SK-N-SH (cell line): ENCODE results near the gene C1QTNF2. TPM values are rescaled to one million over a fixed set of nuclear protein-coding genes. Genes with fewer than 3 reads are reported as not detected.

ENCODE experiments used
- CTCF ChIA-PET: fragments of 300-600, 350-600 bp; formaldehyde crosslinking; extraction: SDS; loops from one replicate; lab custom pipeline; 2021; lab: Yijun Ruan, JAX
- POLR2A ChIA-PET: fragments of 350-600 bp; sonication (Branson Sonifier 250); formaldehyde crosslinking; extraction: SDS; loops from one replicate; lab custom pipeline; 2020; ENCODE audit warnings: antibody characterized with exemption, inconsistent platforms; lab: Yijun Ruan, JAX
- DNase-seq: peaks from one replicate; pipeline ENCODE4 v3.0.0; 2012
- H2AFZ ChIP-seq: fragments of 200-600 bp; sonication (generic); 2 replicates; pipeline ENCODE4 v1.8.1; 2016; ENCODE audit warnings: antibody characterized with exemption, mild to moderate bottlenecking, low read depth
- H3F3A ChIP-seq: fragments of 200-600 bp; sonication (generic); replicated peaks from 2 replicates; pipeline ENCODE3; 2016; ENCODE audit warnings: antibody characterized with exemption, mild to moderate bottlenecking; ENCODE audit not compliant: insufficient read depth
- H3K27ac ChIP-seq, 2 experiments: fragments of 200-500 bp in 1 of 2; fragments of 200-600 bp in 1 of 2; sonication (Bioruptor generic) in 1 of 2; sonication (generic), shearing (Covaris generic) in 1 of 2; 2 replicates each; pipeline versions ENCODE4 v1.5.1 to v1.6.1; 2014 to 2016; ENCODE audit warnings: low read depth in 2 of 2, inconsistent platforms in 1 of 2, low read length in 1 of 2, mild to moderate bottlenecking in 1 of 2, mixed read lengths in 1 of 2
- H3K27me3 ChIP-seq: fragments of 200-600 bp; sonication (generic), shearing (Covaris generic); 2 replicates; pipeline ENCODE4 v1.6.1; 2016; ENCODE audit warnings: mixed run types; ENCODE audit not compliant: insufficient read depth
- H3K36me3 ChIP-seq, 2 experiments: fragments of 200-500 bp in 1 of 2; fragments of 200-600 bp in 1 of 2; sonication (Bioruptor generic) in 1 of 2; sonication (generic) in 1 of 2; replicated peaks in 1 of 2; 2 replicates each; pipeline versions ENCODE3 to v1.5.1; 2014 to 2016; ENCODE audit warnings: low read length in 1 of 2, mild to moderate bottlenecking in 1 of 2; ENCODE audit not compliant: insufficient read depth in 2 of 2, control insufficient read depth in 1 of 2
- H3K4me1 ChIP-seq, 2 experiments: fragments of 200-500 bp in 1 of 2; fragments of 200-600 bp in 1 of 2; sonication (Bioruptor generic) in 1 of 2; sonication (generic), shearing (Covaris generic) in 1 of 2; 2 replicates each; pipeline versions ENCODE4 v1.5.1 to v1.6.1; 2014 to 2016; ENCODE audit warnings: low read depth in 1 of 2, low read length in 1 of 2, mixed run types in 1 of 2; ENCODE audit not compliant: insufficient read depth in 2 of 2, control insufficient read depth in 1 of 2
- H3K4me2 ChIP-seq: fragments of 200-600 bp; sonication (generic), shearing (Covaris generic); 2 replicates; pipeline ENCODE4 v1.6.1; 2017; ENCODE audit warnings: mixed run types
- H3K4me3 ChIP-seq, 2 experiments: fragments of 200-500 bp in 1 of 2; fragments of 200-600 bp in 1 of 2; sonication (Bioruptor generic) in 1 of 2; sonication (generic), shearing (Covaris generic) in 1 of 2; 2 replicates each; pipeline versions ENCODE4 v1.5.1 to v1.8.1; 2014 to 2016; ENCODE audit warnings: low read depth in 2 of 2, inconsistent platforms in 1 of 2, low read length in 1 of 2, mild to moderate bottlenecking in 1 of 2, mixed read lengths in 1 of 2, moderate library complexity in 1 of 2
- H3K79me2 ChIP-seq: fragments of 200-600 bp; sonication (generic); 2 replicates; pipeline ENCODE4 v1.8.1; 2017; ENCODE audit warnings: mild to moderate bottlenecking; ENCODE audit not compliant: insufficient read depth
- H3K9ac ChIP-seq: fragments of 200-600 bp; sonication (generic); 2 replicates; pipeline ENCODE4 v1.6.1; 2017; ENCODE audit warnings: mixed run types
- H3K9me2 ChIP-seq: fragments of 200-600 bp; sonication (generic); 2 replicates; pipeline ENCODE4 v1.6.1; 2017; ENCODE audit warnings: mixed run types
- H3K9me3 ChIP-seq: fragments of 200-600 bp; sonication (generic); 2 replicates; pipeline ENCODE4 v1.6.1; 2017; ENCODE audit warnings: mixed run types, mild to moderate bottlenecking, moderate library complexity
- H4K20me1 ChIP-seq: fragments of 200-600 bp; sonication (generic); 2 replicates; pipeline ENCODE4 v1.6.1; 2017; ENCODE audit warnings: mild to moderate bottlenecking, mixed run types; ENCODE audit not compliant: insufficient read depth
- ELF1 ChIP-seq: IDR thresholded peaks from 2 replicates; pipeline ENCODE4 v1.4.0; 2012
- EP300 ChIP-seq, 2 experiments: IDR thresholded peaks; 2 replicates each; pipeline versions ENCODE4 v1.4.0 to v1.6.1; 2012; ENCODE audit warnings: borderline replicate concordance in 1 of 2, low read depth in 1 of 2, low read length in 1 of 2
- EZH2phosphoT487 ChIP-seq: fragments of 200-600 bp; sonication (generic); IDR thresholded peaks from 2 replicates; pipeline ENCODE4 v1.6.1; 2017; ENCODE audit warnings: low read depth, mixed run types, mild to moderate bottlenecking, antibody characterized with exemption, moderate library complexity, borderline replicate concordance
- FOXJ3 ChIP-seq: sonication (generic); formaldehyde crosslinking; IDR thresholded peaks from 2 replicates; pipeline ENCODE4 v1.5.1; 2020; ENCODE audit warnings: mild to moderate bottlenecking, missing genetic modification reagents
- FOXM1 ChIP-seq: IDR thresholded peaks from 2 replicates; pipeline ENCODE4 v1.4.0; 2012; ENCODE audit warnings: low read depth, mild to moderate bottlenecking
- GATA2 ChIP-seq: sonication (generic); formaldehyde crosslinking; IDR thresholded peaks from 2 replicates; pipeline ENCODE4 v1.5.0; 2020; ENCODE audit warnings: mild to moderate bottlenecking, missing genetic modification reagents
- JUND ChIP-seq: IDR thresholded peaks from 2 replicates; pipeline ENCODE4 v1.4.0; 2012
- MEF2A ChIP-seq: IDR thresholded peaks from 2 replicates; pipeline ENCODE4 v1.4.0; 2012; ENCODE audit warnings: low read depth, borderline replicate concordance
- NFIC ChIP-seq: IDR thresholded peaks from 2 replicates; pipeline ENCODE4 v1.4.0; 2012; ENCODE audit warnings: borderline replicate concordance
- NRF1 ChIP-seq: IDR thresholded peaks from 2 replicates; pipeline ENCODE4 v1.6.1; 2012; ENCODE audit warnings: low read depth, mild to moderate bottlenecking, low read length
- RFX5 ChIP-seq: IDR thresholded peaks from 2 replicates; pipeline ENCODE4 v1.6.1; 2012; ENCODE audit warnings: mild to moderate bottlenecking, improper control_type of control experiment, low read length
- RXRA ChIP-seq: IDR thresholded peaks from 2 replicates; pipeline ENCODE4 v1.4.0; 2012; ENCODE audit warnings: low read depth, mild to moderate bottlenecking, borderline replicate concordance
- SMC3 ChIP-seq: IDR thresholded peaks from 2 replicates; pipeline ENCODE4 v1.6.1; 2012; ENCODE audit warnings: low read depth, low read length, improper control_type of control experiment
- TAF1 ChIP-seq: IDR thresholded peaks from 2 replicates; pipeline ENCODE4 v1.6.1; 2012; ENCODE audit warnings: low read depth, mild to moderate bottlenecking, low read length, moderate library complexity, borderline replicate concordance
- TCF12 ChIP-seq: IDR thresholded peaks from 2 replicates; pipeline ENCODE4 v1.4.0; 2012
- WGBS: methylation state at CpG from one replicate; pipeline ENCODE4 v1.1.6; 2017; ENCODE audit warnings: low lambda C conversion rate; 5-methylcytosine and 5-hydroxymethylcytosine counted together
- polyA plus RNA-seq, 3 experiments: library from polyadenylated mRNA; depleted of rRNA; stranded (reverse); fragments of >200 nt; gene quantifications; 2 replicates each; pipeline ENCODE4 v1.2.3, GENCODE V29; 2012
- TF ChIP-seq, protein P1 (sequence below): IDR thresholded peaks from 2 replicates; pipeline ENCODE4 v1.4.0; 2012; ENCODE audit warnings: low read depth, borderline replicate concordance
- TF ChIP-seq, protein P2 (sequence below): fragments of 200-600 bp; sonication (generic); IDR thresholded peaks from 2 replicates; pipeline ENCODE4 v1.6.1; 2017; ENCODE audit warnings: antibody characterized with exemption, mild to moderate bottlenecking, moderate library complexity
- TF ChIP-seq, protein P3 (sequence below): IDR thresholded peaks from 2 replicates; pipeline ENCODE4; 2012

C1QTNF2 gene
- polyA plus RNA-seq, 1 of the 3 experiments (the other 2 are of a cell fraction), result 0.67 TPM

DNA sequence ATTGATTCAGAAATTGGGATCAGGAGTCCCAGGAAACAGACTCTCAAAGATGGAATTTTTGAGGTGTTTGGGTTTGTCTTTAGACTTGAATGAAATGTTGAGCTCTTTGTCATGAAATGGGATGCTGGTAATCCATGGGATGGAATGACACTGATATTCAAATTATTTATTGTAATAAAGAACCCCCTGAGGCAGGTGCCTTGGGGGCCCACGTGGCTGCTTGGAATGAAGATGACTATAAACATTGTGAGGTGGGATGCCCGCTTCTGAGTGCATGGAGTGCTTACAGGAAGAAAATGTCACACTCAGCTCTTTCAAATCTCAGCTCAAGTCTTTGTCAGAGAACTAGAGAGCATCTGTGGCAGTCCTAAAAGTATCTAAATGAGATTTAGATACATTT is 9.6 kb upstream of the C1QTNF2 start (continued):
- TF ChIP-seq, protein P1, sequence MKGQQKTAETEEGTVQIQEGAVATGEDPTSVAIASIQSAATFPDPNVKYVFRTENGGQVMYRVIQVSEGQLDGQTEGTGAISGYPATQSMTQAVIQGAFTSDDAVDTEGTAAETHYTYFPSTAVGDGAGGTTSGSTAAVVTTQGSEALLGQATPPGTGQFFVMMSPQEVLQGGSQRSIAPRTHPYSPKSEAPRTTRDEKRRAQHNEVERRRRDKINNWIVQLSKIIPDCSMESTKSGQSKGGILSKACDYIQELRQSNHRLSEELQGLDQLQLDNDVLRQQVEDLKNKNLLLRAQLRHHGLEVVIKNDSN, result no peak
- TF ChIP-seq, all 33 proteins: peak for 0

DNA sequence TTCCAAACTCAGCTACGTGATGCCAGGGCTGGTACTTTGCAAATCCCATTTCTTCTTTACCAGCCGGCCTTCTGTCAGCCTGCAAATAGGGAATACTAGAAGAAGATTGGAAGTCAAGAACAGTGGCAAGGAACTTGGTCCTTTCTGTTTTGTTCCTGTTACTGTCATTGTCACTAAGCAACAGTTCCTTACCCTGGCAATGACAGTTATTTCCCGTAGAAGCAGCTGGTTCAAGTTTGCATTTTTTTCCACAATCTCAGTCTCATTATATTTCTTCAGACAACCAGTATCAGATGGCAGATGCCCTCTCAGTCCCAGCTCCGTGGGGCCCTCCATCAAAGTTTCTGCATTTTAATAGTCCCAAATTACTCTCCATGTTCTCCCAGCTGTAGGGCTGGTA is 9.1 kb upstream of the C1QTNF2 start:
- no peak for TF ChIP-seq GATA2
- TF ChIP-seq SMC3, result no peak
- TF ChIP-seq TCF12, result no peak
- TF ChIP-seq JUND, result no peak
- TF ChIP-seq, protein P2, sequence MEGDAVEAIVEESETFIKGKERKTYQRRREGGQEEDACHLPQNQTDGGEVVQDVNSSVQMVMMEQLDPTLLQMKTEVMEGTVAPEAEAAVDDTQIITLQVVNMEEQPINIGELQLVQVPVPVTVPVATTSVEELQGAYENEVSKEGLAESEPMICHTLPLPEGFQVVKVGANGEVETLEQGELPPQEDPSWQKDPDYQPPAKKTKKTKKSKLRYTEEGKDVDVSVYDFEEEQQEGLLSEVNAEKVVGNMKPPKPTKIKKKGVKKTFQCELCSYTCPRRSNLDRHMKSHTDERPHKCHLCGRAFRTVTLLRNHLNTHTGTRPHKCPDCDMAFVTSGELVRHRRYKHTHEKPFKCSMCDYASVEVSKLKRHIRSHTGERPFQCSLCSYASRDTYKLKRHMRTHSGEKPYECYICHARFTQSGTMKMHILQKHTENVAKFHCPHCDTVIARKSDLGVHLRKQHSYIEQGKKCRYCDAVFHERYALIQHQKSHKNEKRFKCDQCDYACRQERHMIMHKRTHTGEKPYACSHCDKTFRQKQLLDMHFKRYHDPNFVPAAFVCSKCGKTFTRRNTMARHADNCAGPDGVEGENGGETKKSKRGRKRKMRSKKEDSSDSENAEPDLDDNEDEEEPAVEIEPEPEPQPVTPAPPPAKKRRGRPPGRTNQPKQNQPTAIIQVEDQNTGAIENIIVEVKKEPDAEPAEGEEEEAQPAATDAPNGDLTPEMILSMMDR, result no peak
- no peak for TF ChIP-seq EZH2phosphoT487
- TF ChIP-seq EP300 (IDR thresholded peaks at IDR 0.05; ENCODE audit: borderline replicate concordance in 1 of 2, low read depth in 1 of 2, low read length in 1 of 2), result no peak
- no peak for TF ChIP-seq RXRA
- no peak for TF ChIP-seq MEF2A
- TF ChIP-seq FOXM1, result no peak
- TF ChIP-seq RFX5, result no peak
- no peak for TF ChIP-seq TAF1
- TF ChIP-seq NFIC, result no peak
- TF ChIP-seq, protein P3, sequence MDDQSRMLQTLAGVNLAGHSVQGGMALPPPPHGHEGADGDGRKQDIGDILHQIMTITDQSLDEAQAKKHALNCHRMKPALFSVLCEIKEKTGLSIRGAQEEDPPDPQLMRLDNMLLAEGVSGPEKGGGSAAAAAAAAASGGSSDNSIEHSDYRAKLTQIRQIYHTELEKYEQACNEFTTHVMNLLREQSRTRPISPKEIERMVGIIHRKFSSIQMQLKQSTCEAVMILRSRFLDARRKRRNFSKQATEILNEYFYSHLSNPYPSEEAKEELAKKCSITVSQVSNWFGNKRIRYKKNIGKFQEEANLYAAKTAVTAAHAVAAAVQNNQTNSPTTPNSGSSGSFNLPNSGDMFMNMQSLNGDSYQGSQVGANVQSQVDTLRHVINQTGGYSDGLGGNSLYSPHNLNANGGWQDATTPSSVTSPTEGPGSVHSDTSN, result no peak
- no peak for TF ChIP-seq FOXJ3 (CRISPR knock-in tag)
- no peak for TF ChIP-seq ELF1
- no peak for TF ChIP-seq NRF1
- TF ChIP-seq, all 33 proteins: peak for 0
- Histone ChIP-seq H3F3A (peaks cover 3% of the 10 kb centered on the region), H3K4me3 (no peak overlapping the region), H3K4me1 (no peaks in the 10 kb centered on the region), H3K27me3 (no peaks in the 10 kb centered on the region; the same call in 1 of the 2 replicates), H3K9me3 (no peaks in the 10 kb centered on the region), H4K20me1 (no peaks in the 10 kb centered on the region), H2AFZ (no peak overlapping the region), H3K36me3 (no peaks in the 10 kb centered on the region), H3K9me2 (no peaks in the 10 kb centered on the region), H3K27ac (no peak overlapping the region), H3K4me2 (no peak overlapping the region), H3K9ac (no peak overlapping the region), H3K79me2 (no peaks in the 10 kb centered on the region)
- CTCF ChIA-PET, result interaction anchor here (1.2 to 10.1 kb wide), 5 partner anchors 9 to 358 kb away, joined by 3 to 67 read pairs (median 5); partner anchors contain the start of gene C1QTNF2
- POLR2A ChIA-PET, result no interaction called here
- 86% methylated on average over 4 of the region's 4 CpGs for WGBS
- DNase-seq, result no peak
